Jurkat, Clone E6-1 (cell line): ENCODE results near the gene ACTR3.

ENCODE experiments used
- DNase-seq: peaks from one replicate; pipeline ENCODE4 v3.0.0-alpha.2; 2011; ENCODE audit warnings: low read depth, low spot score
- H3K4me3 ChIP-seq: 2 replicates; pipeline ENCODE4 v1.5.1; 2011; ENCODE audit warnings: mild to moderate bottlenecking, low read length, control low read depth, moderate library complexity

ACTR3 gene

GRCh38 chr2:113873867-113874266, 16.0 kb upstream of the ACTR3 start:
- DNase-seq: no peak
- no peak overlapping the region for H3K4me3 ChIP-seq

DNA sequence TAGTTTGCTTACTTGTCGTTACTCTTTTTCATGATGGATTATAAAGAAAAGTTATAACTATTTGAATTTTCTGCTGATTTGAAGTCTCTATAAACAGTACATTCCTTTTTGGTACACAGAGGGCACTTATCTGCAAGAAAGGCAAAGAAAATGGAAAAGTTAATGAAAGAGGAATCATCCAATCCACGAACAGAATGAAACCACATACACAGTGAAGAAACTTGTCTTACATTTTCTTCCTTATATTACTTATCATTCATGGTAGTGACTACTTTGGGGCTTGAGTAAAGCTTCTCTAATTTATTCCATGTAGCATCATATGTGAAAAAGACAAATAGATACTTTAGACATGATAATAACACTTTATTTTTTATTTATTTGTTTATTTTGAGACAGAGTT, 14.8 kb upstream of the ACTR3 start:
- no peak for DNase-seq
- no peak overlapping the region for H3K4me3 ChIP-seq

DNA sequence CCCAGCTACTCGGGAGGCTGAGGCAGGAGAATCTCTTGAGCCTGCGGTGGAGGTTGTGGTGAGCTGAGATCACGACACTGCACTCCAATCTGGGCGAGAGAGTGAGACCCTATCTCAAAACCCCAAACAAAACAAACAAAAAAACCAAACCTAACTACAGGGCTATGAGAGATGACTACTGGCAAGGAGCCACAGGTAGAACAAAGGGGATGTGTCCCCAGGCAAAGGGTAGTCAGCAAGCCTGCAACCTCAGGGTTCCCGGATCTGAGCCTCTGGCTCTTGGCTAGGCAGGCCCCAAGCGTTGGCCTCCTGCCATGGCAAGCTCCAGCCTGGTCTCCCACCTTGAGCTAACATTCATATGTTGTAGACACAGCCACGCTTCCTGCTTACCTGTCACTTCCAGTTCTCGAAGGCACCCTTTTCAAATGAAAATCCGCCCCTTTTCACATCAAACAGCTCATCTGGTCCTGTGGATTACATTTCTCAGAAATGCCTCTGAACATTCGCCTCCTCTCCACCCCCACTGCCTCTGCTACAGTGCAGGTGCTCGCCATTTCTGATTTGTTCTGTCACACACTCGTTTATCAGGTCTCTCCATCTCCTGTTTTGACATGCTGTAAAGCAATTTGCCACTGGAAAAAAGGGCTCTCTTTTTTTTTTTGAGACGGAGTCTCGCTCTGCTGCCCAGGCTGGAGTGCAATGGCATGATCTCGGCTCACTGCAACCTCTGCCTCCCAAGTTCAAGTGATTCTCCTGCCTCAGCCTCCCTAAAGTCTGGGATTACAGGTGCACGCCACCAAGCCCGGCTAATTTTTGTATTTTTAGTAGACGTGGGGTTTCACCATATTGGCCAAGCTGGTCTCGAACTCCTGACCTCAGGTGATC, 13.1 kb upstream of the ACTR3 start:
- DNase-seq: peak; percentile 42
- no peak overlapping the region for H3K4me3 ChIP-seq

DNA sequence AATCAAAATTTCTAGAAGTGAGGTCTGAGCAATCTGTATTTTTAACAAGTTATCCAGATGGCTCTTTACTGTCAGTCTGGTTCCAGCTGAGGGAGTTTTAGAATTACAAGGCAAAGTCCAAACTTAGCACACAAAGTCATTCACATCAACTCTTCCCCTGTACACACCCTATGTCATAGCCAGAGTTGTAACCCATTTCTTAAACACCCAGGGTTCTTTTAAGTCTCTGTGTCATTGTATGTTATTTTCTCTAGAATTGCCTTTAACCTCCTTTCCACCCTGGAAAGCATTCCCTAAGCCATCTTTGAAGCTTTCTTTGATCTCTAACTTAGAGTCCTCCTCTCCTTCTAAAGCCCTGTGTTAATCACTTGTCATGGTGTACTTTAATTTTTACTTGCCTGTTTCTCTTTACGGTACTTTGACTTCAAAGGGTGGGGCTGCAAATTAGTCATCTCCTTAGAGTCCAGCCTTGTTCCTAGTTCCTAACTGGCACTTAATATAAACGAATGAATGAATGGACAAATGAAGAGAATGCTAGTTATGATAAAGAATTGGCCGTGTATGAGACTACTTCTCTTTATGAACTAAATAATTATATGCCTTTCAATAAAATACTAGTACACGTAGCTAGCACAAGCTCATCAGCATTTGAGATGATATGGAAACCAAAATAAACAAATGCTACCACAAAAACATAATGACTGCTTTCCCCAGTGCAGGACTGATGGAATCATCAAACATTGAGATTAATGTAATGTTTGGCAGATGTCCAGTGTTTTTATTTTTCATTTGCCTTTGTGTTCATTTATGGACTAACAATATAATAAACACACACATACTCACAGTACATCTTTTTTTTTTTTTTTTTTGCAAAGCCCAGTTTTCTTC, 11.9 kb upstream of the ACTR3 start:
- DNase-seq: no peak
- H3K4me3 ChIP-seq: no peak overlapping the region

DNA sequence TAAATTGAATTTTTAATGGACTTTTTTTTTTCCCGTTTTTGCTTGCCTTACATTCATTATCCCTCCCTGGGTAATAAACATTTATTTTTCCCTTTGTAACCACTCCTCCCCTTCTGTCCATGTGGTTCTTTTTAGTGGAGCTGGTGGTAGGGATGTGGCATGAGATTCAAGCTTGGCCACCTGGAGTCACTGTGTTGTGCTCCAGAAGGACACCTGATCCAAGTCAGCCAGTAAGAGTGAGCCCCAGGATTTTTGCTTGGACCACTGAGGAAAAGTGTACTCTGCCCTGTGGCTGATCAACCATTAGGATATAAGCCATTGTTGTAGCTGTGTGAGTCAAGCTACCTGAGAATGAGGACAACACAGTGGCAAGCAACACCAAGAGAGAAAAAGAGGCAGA, 11.1 kb upstream of the ACTR3 start:
- DNase-seq: no peak

DNA sequence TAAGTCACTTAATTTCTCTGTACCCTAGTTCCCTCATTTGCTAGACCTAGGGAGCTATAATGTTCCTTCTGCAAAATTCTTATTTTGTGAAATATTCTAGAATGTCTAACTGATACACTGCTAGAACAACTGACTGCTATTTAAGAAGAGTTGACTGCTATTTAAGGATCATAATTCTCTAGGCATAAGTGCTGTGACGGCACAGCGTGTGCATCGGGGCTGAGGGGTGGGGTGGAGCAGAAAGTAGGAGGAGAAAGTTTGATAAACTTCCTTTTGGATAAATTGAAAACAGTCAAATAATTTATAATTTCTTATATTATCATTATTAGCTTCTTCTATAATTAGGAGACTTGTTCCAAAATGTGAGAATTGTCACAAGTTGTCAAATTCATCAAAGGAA, 10.4 kb upstream of the ACTR3 start:
- no peak for DNase-seq
- no peak overlapping the region for H3K4me3 ChIP-seq

More for the DNA sequence above, 11.1 kb upstream of the ACTR3 start:
- no peak overlapping the region for H3K4me3 ChIP-seq

GRCh38 chr2:113886479-113887008, 3.3 kb upstream of the ACTR3 start:
- no peak for DNase-seq
- no peak overlapping the region for H3K4me3 ChIP-seq

DNA sequence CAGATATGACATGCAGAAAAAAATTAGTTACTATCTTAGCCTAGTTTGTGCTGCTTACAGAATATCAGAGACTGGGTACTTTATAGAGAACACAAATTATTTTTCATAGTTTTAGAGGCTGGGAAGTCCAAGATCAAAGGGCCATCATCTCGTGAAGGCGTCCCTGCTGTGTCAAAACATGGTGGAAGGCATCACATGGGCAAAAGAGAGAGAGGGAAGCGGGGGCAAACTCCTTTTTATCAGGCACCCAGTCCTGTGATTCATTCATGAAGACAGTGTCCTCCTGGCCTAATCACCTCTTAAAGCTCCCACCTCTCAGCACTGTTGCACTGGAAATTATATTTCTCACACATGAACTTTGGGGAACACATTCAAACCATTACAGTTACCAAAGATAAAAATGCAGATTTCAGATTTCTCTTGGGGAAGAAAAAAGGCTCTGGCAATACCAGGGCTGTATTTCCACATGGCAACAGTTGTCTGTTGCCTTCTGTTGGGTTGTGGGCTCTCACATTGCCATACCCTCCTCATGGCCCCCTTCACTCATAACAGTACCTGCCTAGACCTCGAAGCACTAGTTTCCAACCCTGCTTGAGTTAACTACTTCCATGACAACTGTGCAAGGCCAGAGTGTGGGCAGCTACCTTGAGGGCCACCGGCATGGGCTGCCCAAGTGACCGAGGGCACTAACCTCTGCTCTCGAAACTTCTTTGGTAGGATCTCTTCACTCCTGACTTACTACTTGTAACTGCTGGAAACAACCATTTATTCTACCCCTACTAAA, 2.7 kb upstream of the ACTR3 start:
- no peak overlapping the region for H3K4me3 ChIP-seq
- DNase-seq: no peak

GRCh38 chr2:113888641-113889470, 1.0 kb upstream of the ACTR3 start:
- peak overlapping the region; percentile 87 for H3K4me3 ChIP-seq
- DNase-seq: no peak

DNA sequence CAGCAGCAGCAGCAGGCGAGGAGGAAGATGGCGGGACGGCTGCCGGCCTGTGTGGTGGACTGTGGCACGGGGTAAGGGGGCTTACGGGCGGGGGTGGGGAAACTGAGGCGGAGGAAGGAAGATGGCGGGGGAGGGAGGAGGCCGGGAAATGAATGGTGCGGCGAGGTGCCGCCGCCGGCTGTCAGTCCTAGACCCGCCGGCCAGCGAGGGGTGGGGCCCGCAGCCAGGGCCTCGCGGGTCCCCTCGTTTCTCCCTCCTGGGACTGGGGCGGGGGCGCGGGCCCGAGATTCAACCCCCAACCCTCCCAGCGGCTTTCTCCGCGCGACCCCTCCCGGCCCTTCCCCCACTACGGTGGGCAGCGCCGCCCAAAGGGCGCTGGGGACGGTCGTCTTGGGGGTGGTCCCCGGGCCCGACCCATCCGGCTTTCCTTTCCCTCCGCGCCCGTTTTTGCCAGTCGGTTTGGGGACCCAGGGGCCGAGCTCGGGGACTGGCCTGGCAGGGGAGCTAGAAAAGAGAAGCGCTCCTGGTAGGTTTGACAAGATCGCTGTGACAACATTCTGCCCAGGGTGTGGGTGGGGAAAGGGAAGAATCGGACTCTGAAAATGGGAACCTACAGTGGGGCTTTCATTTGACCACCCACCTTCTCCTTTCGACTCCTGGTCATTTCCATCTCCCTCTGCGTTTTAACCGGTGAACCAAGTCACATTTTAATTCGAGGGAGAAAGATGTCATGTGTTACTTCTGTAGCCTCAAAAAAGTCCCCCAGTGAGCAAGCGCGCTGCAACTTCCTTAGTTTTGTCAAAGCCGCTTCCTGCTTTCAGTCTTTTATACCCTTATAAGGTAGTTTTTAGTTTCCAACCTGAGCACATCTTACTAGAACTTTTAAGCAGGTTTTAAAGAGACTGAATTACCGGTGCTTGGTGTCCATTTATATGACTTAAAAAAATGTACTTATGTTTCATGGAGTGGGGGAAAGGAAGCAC, 655 bp downstream of the ACTR3 start:
- peak overlapping the region; percentile 93 for H3K4me3 ChIP-seq
- DNase-seq: peak; percentile 83

DNA sequence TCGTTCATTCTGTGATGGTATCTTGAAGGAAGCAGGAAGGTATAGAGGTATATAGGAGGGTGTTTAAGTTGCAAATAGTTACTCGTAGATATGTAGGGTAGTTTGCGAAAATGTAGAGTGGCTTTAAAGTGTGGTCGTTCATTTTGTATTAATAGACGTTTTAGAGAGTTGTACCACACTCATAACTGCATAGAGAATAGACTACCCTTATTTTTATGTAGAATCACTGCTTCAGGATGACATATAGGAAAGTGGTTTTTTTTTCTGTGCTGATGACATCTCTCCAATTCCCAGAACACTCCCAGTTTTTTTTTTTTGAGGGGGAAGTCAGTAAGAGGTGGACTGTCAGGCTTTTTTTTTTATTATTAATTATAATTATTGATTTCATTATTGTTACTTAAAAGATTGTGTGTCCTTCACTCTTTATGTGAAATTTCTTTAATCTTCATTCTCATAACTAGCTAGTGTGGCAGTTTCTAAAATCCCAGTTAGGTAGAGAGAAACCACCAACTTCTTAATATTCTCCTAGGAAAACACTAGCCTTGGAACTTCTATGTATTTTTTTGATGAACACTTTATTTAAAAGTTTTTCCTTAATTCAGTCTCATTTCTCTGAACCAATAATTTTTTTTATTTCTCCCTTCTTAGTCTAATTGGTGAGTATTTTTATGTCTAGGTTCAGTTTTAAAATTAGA, 1.5 kb downstream of the ACTR3 start:
- peak overlapping the region; percentile 93 for H3K4me3 ChIP-seq
- DNase-seq: no peak

GRCh38 chr2:113892004-113892710, 2.3 kb downstream of the ACTR3 start:
- DNase-seq: no peak
- no peak overlapping the region for H3K4me3 ChIP-seq

- H3K4me3 ChIP-seq: no peak overlapping the region
- DNase-seq: no peak
Measured at GRCh38 chr2:113894156-113894743, 4.4 kb downstream of the ACTR3 start.

DNA sequence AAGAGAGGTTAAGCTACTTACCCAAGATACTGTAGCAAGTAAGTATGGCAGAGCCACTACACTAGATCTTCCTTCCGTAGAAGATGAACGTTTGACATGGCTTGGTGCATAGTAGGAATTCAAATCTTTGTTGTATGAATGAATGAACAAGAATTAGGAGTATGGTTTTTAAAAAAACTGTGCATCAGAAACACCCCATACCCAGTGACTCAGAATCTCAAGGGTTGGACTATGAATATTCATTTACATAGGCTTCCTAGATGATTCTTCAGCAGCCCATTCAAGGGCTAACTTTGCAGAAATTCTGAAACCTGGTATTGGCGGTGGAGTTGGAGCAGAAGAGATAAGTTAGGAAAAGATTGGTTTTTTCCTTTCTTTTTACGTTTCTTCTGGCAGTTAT, 5.4 kb downstream of the ACTR3 start:
- no peak overlapping the region for H3K4me3 ChIP-seq
- DNase-seq: no peak

GRCh38 chr2:113895819-113896563, 6.1 kb downstream of the ACTR3 start:
- no peak for DNase-seq
- no peak overlapping the region for H3K4me3 ChIP-seq
